ENCODE measurements around the gene REPIN1.

Gene REPIN1

DNA sequence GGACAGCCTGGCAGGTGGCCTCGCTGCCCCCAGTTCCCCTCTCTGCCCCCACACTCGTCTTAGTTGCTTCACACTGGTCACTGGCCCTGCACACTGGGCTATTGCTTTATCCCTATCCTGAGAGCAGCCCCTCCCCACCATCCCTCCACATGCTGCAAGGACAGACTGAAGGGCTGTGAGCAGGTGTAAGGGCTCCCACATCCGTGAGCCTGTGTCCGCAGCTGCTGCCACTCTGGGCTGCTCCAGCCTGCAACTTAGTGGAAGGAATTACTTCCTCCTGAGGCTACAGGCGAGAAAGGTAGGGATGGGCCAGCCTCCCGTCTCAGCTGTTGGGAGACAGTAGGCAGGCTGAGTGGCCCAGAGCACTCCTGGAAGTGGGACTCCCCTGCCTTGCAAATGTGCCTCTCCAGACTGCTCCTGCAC is 31.0 kb upstream of the REPIN1 start:
- DNase-seq: no peak

- no peak for DNase-seq
These were observed 30.3 kb upstream of the REPIN1 start for GRCh38 chr7:150338166-150338829.

GRCh38 chr7:150339409-150339809 is 29.2 kb upstream of the REPIN1 start:
- DNase-seq: no peak

DNA sequence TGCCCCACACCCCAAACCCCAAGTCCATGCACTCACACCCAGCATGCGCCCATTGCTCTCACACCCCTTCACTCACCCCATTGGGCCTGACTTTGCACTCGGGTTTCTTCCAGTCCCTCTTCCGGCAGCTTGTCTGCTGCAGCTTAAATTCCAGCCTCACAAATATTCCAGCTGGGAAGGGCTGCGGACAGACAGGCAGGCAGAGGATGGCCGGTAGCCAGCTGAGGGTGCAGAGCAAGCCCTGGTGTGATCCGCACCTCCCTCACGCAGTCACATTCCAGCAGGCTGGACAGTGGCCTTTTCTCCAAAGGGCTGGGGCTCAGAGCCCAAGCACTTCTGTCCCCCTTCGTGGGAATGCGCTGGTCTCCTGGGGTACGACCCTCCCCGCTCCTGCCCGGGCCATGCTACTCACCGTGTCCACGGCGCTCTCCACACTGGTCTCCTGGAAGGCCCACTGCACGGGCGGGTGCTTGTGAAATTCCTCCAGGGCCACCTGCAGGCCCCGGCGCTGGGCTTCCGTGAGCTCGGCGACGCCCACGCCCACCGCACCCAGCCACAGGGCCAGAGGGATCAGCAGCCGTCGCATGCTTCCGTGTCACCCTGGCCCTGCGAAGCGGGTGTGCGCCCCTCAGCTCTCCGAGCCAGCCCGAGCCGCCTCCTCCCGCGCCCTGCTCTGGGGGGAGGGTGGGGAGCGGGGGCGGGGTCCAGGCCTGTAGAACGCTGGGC is 28.4 kb upstream of the REPIN1 start:
- no peak for DNase-seq

- no peak for DNase-seq
These were observed 27.8 kb upstream of the REPIN1 start for GRCh38 chr7:150340875-150341262.

DNA sequence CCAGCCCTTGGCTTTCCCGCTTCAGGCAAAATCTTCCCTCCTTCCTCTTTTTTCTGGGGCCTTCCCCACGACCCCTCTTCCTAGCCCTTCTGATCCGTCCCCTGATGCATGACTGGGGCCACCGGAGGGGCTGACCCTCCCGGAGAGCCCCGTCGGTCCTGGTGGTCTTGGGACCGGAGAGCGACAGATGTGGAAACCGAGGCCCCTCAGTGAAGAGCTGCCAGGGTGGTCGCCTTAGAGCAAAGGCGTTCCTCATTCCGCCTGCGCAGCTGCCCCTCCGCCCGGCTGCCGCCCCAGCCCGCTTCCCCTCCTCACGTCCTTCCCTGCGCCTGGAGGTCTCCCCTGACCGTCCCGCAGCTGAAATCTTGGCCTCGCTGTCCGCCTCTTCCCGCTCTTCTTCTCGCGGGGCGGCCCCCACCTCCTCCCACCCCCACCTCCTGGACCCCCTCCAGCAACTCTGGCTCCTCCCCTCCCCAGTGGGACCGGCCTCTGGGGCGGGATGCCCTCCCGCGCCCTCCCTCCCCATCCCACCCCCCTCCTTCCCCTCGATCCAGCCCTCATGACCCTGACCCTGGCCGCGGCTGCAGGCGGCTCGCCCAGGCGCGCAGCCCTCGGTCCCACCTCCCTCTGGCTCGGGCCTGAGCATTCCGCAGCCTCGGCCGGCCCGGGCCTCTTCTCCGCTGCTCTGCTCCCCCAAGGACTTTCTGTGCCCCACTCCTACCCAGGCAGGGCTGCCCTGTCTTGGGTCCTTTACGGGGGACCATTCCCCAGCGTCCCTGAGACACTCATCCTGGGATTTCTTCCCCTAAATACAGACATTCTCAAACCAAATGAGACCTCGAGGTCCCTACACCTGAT is 27.1 kb upstream of the REPIN1 start, which contains the start of gene RARRES2:
TSS of gene RARRES2 (minus strand) at position 367 of the 858 bp plus-strand sequence. CDS start 1,020 bp downstream, outside the sequence.
- no peak for DNase-seq

GRCh38 chr7:150342121-150342408 is 26.6 kb upstream of the REPIN1 start:
- DNase-seq: no peak

GRCh38 chr7:150343225-150343624 is 25.4 kb upstream of the REPIN1 start:
- DNase-seq: no peak

GRCh38 chr7:150344299-150344698 is 24.3 kb upstream of the REPIN1 start:
- DNase-seq: no peak

- DNase-seq: no peak
These were observed 23.6 kb upstream of the REPIN1 start for GRCh38 chr7:150345012-150345411.

- DNase-seq: no peak
These were observed 21.7 kb upstream of the REPIN1 start for GRCh38 chr7:150346922-150347321.

GRCh38 chr7:150351587-150352194 is 16.9 kb upstream of the REPIN1 start:
- no peak for DNase-seq

DNA sequence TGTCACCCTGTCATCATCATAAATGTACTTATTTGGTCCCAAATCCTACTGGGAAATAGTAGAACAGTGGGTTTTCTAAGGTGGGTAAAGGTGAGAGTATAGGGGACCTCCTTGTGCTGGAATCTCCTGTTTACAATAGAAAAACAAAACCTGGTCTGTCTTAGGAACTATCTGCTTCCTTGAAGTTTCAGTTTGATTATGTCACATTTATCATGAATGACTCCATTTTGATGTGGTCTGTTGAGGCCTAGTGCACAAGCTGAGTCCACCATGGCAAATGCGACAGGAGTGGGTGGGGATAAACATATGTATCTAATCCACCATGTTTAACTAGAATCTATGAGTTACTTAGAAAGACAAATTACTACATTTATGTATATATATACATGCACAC is 13.0 kb upstream of the REPIN1 start:
- no peak for DNase-seq

GRCh38 chr7:150356265-150356897 is 12.2 kb upstream of the REPIN1 start:
- DNase-seq: no peak

DNA sequence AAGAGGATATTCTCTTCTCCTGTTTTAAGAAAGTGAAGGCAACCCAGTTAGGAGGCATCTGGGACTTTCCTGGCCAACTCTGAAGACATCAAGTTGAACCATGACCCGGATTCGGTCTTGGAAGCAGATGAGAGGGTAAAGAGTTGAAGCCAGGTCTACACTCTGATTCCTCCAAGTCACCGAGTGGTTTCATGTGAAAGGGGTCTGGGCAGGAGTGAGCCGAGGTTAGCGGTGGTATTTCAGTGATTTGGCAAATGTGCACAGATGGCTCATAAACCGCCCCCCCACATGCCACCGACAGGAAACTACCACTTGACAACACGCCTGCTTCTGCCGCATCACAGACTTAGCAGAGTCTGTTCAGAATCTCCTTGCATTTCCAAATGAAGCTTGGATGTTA is 11.4 kb upstream of the REPIN1 start:
- peak; percentile 50 for DNase-seq

DNA sequence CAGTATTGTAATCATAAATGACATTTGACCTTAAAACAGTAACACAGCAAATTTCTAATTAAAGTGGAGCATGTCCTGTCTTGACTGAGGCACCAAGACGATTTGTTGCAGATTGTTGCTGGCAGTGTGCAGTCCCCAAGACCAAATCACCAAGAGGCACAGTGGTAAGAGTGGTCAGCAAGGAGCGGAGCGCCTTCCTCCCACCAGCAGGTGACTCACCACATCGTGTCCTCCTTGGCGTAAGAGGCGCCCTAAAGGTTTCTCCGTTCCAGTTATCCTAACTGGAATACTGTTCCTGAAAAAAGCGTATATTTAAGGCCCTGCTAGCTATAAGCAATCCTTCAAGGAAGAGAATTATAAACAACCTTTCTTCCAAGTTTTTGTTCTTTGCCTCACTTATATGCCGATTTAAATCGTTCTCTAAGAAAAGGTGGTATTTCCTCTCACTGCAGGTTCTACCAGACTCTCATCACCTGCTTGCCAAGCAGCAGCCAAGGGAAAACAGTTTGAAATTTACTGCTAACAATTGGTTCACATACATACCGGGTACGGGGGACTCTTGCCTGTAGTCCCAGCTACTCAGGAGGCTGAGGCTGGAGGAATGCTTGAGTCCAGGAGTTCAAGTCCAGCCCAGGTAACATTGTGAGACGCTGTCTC is 10.7 kb upstream of the REPIN1 start:
- DNase-seq: no peak

GRCh38 chr7:150358433-150358832 is 10.2 kb upstream of the REPIN1 start:
- DNase-seq: no peak

DNA sequence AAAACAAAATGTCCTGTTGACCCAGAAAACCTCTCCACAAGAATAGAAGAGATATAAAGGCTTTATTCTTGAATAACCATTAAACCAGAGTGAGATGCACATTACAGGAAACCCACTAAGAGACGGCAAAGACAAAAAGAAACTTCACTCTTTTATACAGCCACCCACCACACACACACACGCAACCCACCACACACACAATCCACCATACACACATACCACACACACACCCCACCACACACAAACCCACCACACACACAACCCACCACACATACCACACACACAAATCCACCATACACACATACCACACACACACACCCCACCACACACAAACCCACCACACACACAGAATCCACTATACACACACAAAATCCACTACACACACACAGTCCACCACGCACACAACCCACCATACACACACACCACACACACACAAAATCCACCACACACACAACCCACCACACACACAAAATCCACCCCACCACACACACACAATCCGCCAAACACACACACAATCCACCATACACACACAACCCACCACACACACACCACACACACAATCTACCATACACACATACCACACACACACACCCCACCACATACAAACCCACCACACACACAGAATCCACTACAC is 9.5 kb upstream of the REPIN1 start:
- no peak for DNase-seq

DNA sequence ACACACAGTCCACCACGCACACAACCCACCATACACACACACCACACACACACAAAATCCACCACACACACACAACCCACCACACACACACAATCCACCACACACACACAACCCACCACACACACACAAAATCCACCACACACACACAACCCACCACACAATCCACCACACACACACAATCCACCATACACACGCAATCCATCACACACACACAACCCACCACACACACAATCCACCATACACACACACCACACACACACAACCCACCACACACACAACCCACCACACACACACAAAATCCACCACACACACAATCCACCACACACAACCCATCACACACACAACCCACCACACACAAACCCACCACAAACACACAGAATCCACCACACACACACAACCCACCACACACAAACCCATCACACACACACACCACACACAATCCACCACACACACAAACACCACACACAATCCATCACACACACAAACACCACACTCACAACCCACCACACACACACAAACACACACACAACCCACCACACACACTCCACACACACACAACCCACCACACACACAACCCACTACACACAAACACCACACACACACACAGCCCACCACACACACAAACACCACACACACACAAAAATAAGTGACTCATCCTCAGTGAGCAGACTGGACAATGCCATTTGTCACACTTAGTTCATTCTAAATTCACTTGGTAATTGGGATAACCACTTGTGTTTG is 8.8 kb upstream of the REPIN1 start:
- DNase-seq: no peak

DNA sequence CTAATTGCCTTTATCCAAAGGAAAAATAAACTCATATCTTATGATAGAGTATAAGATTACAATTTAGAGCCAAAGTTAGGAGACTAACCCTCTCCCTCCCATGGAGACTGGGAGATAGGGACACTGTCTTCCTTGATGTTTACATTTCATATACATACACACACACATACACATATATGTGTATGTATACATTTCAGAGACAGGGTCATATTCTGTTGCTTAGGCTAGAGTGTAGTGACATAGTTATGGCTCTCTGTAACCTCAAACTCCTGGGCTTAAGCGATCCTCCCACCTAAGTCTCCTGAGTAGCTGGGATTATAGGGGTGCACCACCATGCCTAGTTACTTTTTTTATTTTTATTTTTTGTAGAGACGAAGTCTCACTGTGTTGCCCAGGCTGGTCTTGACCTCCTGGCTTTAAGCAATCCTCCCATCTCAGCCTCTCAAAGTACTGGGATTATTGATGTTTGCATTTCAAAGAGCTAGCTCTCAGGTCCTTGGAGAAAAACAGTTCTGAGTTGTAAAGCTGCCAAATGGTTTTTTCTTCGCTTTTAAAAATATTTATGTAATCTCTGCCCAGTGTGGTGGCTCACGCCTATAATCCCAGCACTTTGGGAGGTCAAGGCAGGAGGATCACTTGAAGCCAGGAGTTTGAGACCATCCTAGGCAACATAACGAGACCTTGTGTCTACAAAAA is 8.1 kb upstream of the REPIN1 start:
- DNase-seq: no peak

DNA sequence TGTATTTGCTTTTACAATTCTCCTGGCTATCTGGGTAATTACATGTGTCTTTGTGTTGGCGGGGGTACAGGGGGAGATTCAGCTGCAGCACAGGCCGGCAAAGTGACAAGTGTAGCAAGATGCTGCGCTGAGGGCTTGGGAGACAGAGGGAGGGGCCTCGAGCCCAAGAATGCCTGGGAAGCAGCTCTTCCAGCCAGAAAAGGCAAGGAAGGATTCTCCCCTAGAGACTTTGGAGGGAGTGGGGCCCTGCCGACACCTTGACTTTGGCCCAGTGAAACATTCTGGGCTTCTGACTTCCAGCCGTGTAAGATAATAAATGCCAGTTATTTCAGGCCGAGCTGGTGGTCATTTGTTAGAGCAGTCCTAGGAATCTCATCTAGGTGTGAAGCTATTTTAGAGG is 7.2 kb upstream of the REPIN1 start:
- DNase-seq: no peak

All from stimulated activated naive CD4-positive, alpha-beta T cell treated with Interleukin-2 at 50 U/mL for 16 hours (primary cell).